Measurements from ENCODE around the gene PCDHA3.
"Not testable (repeated sequence)": the region's sequence is repeated elsewhere in the genome, so short reads cannot be mapped to it uniquely, and the experiment has no call there.

The PCDHA3 gene

DNA sequence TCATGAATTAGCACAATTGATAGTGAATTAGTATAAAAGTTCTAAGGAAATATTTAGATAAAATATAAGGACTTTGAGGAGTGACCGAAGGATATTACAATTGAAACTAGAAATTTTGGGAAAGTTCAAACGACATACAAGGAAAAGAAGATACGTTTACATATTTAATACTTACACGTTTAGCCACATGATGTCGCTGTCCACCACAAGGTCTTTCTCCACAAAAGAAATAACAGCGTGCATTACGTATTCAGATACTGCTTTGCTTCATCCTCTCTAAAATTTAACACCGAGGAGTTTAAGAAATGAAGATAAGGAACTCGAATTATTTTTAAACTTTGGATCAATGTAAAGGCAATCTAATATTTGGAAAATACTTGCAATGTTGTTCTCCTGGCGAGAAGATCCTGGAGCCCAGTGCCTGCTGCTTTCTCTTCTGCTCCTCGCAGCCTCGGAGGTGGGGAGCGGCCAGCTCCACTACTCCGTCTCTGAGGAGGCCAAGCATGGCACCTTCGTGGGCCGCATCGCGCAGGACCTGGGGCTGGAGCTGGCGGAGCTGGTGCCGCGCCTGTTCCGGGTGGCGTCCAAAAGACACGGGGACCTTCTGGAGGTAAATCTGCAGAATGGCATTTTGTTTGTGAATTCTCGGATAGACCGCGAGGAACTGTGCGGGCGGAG is at the start of gene PCDHA3:
PCDHA3 (plus strand) TSS at position 242 of the 678 bp plus-strand sequence.
- DNase-seq = no peak

DNA sequence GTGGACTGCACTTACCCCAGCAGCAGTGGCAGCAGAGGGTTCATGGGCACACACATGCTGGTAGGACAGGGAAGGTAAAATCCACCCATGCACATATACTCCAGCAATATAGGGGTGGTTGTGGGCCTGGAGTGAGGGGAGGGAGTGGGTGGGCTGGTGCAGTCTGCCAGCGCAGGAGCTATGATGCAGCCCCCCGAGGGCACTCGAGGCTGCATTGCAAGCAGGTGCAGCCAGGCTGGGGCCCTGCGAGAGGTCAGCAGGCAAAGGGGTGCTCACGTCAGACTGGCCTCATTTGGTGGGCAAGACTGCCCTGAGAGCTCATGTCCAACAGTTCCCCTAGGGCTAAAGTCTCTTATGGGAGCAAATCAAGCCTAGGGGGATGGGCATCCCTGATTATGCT is 47.3 kb upstream of the PCDHA3 start:
- no peak for DNase-seq

DNA sequence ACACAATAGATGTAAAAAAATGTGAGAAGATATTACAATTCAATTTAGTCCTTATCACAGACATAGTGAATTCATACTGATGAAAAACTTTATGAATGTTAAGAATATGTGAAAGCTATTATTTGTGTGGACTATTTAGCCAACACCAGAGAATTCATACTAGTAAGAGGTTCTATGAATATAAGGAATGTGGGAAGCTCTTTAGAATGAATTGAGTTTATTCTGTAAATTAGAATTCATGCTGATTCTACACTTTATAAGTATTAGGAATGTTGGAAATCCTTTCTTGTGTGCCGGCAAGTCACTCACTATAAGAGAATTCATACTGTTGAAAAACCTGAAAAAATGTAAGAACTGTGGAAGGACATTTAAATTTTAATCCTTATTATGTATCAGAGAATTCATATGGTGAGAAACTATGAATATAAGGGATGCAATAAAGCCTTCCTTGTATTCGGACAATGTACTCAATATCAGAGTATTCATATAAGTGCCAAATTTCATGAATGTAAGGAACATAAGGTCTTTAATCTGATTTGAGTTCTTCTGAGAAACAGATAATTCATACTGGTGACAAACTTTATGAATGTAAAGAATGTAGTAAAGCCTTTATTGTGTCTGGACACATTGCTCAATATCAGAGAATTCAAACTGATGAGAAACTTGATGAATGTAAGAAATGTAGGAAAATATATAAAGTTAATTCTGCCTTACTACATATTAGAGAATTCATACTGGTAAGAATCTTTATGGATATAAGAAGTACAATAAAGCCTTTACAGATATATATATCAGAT is 36.5 kb upstream of the PCDHA3 start:
- no peak for DNase-seq

DNA sequence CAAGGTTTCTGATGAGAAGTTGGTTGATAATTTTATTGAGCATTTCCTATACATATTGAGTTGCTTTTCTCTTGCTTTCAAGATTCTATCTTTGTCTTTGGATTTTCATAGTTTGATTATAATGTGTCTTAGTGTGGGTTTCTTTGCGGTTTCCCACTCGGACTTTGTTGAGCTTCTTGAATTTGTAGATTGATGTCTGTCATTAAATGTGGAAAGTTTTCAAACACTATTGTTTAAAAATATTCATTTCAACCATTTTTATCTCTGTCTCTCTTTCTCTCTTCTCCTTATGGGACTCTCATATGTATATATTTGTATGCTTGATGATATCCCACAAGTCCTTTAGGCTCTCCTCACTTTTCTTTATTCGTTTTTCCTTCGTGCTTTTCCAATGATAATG is 33.4 kb upstream of the PCDHA3 start:
- DNase-seq = no peak

DNA sequence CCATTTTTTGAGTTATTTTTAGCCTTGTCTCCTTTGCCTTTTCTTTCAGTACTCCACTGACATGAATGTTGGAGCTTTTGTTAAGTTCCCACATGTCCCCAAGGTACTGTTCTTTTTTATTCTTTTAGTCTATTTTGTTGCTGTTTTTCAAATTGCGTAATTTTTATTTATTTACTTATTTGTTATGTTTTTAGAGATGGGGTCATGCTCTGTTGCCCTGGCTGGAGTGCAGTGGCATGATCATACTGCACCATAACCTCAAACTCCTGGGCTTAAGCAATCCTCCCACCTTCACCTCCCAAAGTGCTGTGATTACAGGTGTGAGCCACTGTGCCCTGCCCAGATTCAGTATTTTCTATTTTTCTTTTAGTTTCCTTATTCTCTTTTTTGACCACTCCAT is 20.3 kb upstream of the PCDHA3 start:
- no peak for DNase-seq

DNA sequence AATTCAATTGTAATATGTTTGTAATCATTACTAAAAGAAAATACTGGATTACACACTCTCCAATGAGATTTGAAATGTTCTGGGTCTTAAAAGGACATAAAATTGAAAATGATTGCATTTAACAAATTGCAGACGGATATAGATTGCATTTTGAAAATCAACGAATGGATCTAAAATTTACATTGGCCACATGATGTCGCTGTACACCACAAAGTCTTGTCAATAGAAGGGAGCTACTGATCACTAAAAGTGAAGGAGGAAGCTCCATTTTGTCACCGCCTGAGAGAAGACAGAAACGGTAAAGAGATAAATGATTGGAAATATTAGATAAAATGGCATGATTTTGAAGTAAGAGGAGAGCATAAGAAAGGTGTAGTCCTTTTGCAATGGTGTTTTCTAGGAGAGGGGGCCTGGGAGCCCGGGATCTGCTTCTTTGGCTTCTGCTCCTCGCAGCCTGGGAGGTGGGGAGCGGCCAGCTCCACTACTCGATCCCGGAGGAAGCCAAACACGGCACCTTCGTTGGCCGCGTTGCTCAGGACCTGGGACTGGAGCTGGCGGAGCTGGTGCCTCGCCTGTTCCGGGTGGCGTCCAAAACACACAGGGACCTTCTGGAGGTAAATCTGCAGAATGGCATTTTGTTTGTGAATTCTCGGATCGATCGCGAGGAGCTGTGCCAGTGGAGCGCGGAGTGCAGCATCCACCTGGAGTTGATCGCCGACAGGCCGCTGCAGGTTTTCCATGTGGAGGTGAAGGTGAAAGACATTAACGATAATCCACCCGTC is 14.8 kb upstream of the PCDHA3 start, which contains the start of gene PCDHA1:
PCDHA1 (plus strand) TSS at position 236 of the 782 bp plus-strand sequence.
- peak in 2 of 3 experiments; percentile 0 to 14 for DNase-seq

DNA sequence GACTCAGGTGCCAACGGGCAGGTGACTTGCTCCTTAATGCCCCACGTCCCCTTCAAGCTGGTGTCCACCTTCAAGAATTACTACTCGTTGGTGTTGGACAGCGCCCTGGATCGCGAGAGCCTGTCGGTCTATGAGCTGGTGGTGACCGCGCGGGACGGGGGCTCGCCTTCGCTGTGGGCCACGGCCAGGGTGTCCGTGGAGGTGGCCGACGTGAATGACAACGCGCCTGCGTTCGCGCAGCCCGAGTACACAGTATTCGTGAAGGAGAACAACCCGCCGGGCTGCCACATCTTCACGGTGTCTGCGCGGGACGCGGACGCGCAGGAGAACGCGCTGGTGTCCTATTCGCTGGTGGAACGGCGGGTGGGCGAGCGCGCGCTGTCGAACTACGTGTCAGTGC is 13.4 kb upstream of the PCDHA3 start:
- DNase-seq = not testable (repeated sequence)

DNA sequence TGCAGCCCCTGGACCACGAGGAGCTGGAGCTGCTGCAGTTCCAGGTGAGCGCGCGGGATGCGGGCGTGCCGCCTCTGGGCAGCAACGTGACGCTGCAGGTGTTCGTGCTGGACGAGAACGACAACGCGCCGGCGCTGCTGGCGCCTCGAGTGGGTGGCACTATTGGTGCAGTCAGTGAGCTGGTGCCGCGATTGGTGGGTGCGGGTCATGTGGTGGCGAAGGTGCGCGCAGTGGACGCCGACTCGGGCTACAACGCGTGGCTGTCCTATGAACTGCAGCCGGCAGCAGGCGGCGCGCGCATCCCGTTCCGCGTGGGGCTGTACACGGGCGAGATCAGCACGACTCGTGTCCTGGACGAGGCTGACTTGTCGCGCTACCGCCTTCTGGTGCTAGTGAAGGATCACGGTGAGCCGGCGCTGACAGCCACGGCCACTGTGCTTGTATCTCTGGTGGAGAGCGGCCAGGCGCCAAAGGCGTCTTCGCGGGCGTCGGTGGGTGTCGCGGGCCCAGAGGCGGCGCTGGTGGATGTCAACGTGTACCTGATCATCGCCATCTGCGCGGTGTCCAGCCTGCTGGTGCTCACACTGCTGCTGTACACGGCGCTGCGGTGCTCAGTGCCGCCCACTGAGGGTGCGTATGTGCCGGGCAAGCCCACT is 12.9 kb upstream of the PCDHA3 start:
- not testable (repeated sequence) for DNase-seq

DNA sequence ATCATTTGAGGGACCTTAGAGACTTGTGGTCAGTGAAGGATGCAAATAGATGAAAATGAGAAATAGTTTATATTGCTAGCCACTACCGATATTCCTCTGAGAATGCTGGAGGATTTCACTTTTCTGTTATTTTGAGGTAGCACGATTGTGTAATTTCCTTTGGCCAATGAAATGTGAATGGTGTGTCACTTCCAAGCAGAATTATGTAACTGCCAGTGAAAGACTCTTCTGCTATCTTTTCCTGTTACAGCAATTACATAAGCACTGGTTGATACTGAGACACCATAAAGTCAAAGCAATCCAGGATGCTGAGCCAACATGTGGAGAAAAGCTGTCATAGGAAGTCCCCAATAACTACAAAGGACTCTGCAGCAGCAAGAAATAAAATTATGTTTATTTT is 9.8 kb upstream of the PCDHA3 start:
- DNase-seq = no peak

DNA sequence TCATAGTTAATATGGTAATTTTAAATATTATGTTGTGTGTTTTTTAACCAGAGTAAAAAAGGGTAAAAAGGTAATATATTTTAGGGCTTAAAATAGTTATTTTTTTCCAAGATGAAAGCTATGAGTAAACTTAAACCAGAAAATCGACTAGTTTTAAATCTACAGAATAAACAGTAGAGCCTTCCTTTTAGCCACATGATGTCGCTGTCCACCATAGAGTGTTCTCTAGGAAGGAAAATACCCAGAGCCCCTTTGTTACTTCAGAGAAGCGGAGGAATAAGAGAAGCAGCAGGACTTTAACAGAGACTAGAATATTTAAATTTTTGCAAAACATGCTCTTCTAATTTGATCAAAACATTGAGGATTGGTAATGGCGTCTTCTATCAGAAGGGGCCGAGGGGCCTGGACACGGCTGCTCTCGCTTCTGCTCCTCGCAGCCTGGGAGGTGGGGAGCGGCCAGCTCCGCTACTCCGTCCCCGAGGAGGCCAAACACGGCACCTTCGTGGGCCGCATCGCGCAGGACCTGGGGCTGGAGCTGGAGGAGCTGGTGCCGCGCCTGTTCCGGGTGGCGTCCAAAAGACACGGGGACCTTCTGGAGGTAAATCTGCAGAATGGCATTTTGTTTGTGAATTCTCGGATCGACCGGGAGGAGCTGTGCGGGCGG is 6.1 kb upstream of the PCDHA3 start, which contains the start of gene PCDHA2:
PCDHA2 (plus strand) TSS at position 258 of the 664 bp plus-strand sequence.
- DNase-seq = peak in 1 of 3 experiments; percentile 76

DNA sequence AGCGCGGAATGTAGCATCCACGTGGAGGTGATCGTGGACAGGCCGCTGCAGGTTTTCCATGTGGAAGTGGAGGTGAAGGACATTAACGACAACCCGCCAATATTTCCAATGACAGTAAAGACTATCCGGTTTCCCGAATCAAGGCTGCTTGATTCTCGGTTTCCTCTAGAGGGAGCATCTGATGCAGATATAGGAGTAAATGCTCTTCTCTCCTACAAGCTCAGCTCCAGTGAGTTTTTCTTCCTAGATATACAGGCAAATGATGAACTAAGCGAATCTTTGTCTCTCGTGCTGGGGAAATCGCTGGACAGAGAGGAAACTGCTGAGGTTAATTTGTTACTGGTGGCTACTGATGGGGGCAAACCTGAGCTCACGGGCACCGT is 5.6 kb upstream of the PCDHA3 start:
- DNase-seq = peak in 1 of 3 experiments; percentile 64

DNA sequence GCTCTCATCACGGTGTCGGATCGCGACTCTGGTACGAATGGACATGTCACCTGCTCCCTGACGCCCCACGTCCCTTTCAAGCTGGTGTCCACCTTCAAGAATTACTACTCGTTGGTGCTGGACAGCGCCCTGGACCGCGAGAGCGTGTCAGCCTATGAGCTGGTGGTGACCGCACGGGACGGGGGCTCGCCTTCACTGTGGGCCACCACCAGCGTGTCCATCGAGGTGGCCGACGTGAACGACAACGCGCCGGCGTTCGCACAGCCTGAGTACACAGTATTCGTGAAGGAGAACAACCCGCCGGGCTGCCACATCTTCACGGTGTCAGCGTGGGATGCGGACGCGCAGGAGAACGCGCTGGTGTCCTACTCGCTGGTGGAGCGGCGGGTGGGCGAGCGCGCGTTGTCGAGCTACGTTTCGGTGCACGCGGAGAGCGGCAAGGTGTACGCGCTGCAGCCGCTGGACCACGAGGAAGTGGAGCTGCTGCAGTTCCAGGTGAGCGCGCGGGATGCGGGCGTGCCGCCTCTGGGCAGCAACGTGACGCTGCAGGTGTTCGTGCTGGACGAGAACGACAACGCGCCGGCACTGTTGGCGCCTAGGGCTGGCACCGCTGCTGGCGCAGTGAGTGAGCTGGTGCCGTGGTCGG is 4.7 kb upstream of the PCDHA3 start:
- not testable (repeated sequence) for DNase-seq

DNA sequence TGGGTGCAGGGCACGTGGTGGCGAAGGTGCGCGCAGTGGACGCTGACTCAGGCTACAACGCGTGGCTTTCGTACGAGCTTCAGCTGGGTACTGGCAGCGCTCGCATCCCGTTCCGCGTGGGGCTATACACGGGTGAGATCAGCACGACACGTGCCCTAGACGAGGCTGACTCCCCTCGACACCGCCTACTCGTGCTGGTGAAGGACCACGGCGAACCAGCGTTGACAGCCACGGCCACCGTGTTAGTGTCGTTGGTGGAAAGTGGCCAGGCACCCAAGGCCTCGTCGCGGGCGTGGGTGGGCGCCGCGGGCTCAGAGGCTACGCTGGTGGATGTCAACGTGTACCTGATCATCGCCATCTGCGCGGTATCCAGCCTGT is 4.2 kb upstream of the PCDHA3 start:
- no peak for DNase-seq

DNA sequence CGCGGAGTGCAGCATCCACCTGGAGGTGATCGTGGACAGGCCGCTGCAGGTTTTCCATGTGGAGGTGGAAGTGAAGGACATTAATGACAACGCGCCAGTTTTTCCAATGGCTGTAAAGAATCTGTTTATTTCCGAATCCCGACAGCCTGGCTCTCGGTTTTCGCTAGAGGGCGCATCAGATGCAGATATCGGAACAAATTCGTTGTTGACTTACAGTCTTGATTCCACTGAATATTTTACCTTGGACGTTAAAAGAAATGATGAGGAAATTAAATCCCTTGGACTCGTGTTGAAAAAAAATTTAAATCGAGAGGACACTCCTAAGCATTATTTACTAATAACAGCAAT is 611 bp downstream of the PCDHA3 start:
- no peak for DNase-seq

DNA sequence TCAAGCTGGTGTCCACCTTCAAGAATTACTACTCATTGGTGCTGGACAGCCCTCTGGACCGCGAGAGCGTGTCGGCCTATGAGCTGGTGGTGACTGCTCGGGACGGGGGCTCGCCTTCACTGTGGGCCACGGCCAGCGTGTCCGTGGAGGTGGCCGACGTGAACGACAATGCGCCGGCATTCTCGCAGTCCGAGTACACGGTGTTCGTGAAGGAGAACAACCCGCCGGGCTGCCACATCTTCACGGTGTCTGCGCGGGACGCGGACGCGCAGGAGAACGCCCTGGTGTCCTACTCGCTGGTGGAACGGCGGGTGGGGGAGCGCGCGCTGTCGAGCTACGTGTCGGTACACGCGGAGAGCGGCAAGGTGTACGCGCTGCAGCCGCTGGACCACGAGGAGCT is 1.5 kb downstream of the PCDHA3 start:
- DNase-seq = not testable (repeated sequence)

DNA sequence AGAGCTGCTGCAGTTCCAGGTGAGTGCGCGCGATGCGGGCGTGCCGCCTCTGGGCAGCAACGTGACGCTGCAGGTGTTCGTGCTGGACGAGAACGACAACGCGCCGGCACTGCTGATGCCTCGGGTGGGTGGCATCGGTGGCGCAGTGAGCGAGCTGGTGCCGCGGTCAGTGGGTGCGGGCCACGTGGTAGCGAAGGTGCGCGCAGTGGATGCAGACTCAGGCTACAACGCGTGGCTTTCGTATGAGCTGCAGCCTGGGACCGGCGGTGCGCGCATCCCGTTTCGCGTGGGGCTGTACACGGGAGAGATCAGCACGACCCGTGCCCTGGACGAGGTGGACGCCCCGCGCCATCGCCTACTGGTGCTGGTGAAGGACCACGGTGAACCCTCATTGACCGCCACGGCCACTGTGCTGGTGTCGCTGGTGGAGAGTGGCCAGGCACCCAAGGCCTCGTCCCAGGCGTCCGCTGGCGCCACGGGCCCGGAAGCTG is 2.0 kb downstream of the PCDHA3 start:
- no peak for DNase-seq

DNA sequence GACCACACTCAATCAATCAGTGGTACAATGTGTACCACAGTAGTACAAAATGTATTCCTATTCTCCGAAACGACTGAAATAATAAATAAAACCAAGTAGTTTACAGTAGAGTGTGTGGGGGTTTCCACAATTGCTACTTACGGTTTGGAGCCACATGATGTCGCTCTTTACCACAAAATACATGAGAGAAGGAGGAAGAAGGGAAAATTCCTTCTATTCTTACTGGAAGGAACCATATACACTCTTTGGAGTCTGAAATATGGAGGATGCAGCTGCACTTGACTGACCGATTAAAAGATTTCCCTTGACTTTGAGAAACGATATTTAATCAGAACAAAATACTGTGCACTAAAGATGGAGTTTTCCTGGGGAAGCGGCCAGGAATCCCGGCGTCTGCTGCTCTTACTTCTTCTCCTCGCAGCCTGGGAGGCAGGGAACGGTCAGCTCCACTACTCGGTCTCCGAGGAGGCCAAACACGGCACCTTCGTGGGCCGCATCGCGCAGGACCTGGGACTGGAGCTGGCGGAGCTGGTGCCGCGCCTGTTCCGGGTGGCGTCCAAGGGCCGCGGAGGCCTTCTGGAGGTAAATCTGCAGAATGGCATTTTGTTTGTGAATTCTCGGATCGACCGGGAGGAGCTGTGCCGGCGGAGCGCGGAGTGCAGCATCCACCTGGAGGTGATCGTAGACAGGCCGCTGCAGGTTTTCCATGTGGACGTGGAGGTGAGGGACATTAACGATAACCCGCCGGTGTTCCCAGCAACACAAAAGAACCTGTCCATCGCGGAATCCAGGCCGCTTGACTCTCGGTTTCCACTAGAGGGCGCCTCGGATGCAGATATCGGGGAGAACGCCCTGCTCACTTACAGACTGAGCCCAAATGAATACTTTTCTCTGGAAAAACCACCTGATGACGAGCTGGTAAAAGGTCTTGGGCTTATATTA is 6.2 kb downstream of the PCDHA3 start, which contains the start of gene PCDHA4:
PCDHA4 (plus strand) TSS at position 235 of the 942 bp plus-strand sequence.
- no peak for DNase-seq

DNA sequence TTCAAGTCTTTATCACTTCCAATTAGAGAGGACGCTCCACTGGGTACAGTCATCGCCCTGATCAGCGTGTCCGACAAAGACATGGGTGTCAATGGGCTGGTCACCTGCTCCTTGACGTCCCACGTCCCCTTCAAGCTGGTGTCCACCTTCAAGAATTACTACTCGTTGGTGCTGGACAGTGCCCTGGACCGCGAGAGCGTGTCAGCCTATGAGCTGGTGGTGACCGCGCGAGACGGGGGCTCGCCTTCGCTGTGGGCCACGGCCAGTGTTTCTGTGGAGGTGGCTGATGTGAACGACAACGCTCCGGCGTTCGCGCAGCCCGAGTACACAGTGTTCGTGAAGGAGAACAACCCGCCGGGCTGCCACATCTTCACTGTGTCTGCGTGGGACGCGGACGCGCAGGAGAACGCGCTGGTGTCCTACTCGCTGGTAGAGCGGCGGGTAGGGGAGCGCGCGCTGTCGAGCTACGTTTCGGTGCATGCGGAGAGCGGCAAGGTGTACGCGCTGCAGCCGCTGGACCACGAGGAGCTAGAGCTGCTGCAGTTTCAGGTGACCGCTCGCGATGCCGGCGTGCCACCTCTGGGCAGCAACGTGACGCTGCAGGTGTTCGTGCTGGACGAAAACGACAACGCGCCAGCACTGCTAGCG is 7.5 kb downstream of the PCDHA3 start:
- DNase-seq = not testable (repeated sequence)

DNA sequence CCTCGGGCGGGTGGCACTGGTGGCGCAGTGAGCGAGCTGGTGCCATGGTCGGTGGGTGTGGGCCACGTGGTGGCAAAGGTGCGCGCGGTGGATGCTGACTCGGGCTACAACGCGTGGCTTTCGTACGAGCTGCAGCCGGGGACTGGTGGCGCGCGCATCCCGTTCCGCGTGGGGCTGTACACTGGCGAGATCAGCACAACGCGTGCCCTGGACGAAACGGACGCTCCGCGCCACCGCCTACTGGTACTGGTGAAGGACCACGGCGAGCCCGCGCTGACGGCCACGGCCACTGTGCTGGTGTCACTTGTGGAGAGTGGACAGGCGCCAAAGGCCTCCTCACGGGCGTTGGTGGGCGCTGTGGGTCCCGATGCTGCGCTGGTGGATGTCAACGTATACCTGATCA is 8.0 kb downstream of the PCDHA3 start:
- no peak for DNase-seq

Data from NCI-H1417 (cell line).